T-helper 2 cell treated with Interferon-gamma antibody and Interleukin-4, amounts not matched to agents 5 μg/mL and 100 μg/mL, for 36 hours (primary cell): ENCODE measurements around the gene NINL.

ENCODE experiments used
- DNase-seq: peaks from one replicate; pipeline ENCODE4 v3.0.0; 2021; ENCODE audit warnings: low spot score
- H3K27ac Mint-ChIP-seq: one replicate; pipeline ENCODE4 v1.8.0; 2021; ENCODE audit warnings: mild to moderate bottlenecking, mixed read lengths
- H3K27me3 Mint-ChIP-seq: one replicate; pipeline ENCODE4 v1.8.0; 2021; ENCODE audit warnings: low read depth, mixed read lengths
- H3K36me3 Mint-ChIP-seq: one replicate; pipeline ENCODE4 v1.8.0; 2021; ENCODE audit warnings: low read depth, mixed read lengths
- H3K4me1 Mint-ChIP-seq: one replicate; pipeline ENCODE4 v1.8.0; 2021; ENCODE audit warnings: low read depth, mixed read lengths
- H3K4me3 Mint-ChIP-seq: one replicate; pipeline ENCODE4 v1.8.0; 2022; ENCODE audit warnings: mild to moderate bottlenecking, moderate library complexity, mixed read lengths
- H3K9me3 Mint-ChIP-seq: one replicate; pipeline ENCODE4 v1.8.0; 2021; ENCODE audit warnings: mixed read lengths

The NINL gene

DNA sequence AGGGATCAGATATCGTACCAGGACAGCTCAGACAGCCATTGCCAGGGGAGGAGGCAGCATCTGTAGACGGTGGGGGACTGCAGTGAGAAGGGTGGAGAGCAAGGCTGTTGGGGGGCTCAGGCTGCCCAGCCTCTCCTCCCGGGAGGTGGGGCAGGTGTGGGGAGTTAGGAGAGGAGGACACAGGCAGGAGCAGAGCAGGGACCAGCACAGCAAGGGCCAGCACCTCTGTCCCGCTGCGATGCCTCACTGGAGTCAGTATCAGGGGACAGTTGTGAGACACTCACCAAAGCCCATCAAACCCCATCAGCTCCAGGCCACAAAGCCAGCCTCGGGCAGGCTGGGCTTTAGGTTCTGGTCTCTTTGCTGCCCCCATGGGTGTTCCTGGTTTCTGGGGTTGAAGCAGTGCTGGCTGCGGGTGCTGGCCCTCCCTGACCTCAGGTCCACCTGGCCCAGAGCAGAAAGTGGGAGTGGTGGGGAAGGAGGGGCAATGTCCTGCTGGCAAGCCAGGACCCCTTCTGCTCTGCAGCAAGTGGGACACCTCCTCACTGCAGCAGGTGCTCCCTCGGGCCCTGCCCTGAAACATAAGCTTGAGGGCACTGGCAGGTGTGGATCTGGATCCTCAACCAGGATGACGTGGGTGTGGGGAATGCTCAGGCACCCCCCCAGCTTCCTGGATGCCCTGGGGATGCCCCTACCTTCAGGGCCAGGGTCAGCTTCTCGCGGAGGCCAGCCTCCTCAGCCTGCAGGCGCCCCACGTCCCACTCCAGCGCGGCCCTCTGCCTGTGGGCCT lies 94.5 kb downstream of the NINL start:
- Mint-ChIP-seq H3K36me3 (no peaks in the 10 kb centered on the region), H3K4me1 (peaks cover 5% of the 10 kb centered on the region), H3K27ac (no peak overlapping the region), H3K4me3 (no peak overlapping the region), H3K27me3 (no peaks in the 10 kb centered on the region), H3K9me3 (no peaks in the 10 kb centered on the region)
- no peak for DNase-seq

DNA sequence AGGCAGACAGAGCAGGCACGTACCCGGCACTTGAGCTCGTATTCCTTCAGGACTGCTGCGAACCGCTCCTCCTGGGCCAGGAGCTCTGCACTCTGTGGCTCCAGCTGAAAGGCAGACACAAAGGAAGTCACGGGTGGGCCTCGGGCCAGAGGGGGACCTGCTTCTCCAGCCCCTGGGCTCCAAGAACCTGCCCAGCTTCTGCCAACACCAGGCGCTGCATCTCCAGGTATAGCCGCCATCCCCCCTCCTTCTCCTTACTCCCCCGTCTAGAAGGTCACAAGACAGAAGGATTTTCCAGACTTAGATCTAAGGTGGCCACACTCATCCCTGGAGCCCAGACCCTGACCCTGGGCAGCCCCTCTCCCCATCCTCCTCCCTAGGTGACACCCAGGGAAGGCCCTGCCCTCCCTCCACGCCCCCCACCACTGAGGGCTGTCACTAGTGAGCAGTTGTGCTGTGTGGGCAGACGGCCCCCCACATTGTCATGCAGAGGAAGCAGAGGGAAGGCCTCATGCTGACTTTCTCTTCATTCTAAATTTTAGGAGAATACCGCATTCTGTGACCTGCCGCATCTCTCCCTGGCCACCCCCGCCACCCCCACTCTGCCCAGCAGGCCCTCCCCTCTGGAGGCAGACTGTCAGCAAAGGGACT lies 96.0 kb downstream of the NINL start:
- no peaks in the 10 kb centered on the region for H3K36me3 Mint-ChIP-seq
- no peak for DNase-seq
- H3K4me1 Mint-ChIP-seq: peaks cover 14% of the 10 kb centered on the region
- no peak overlapping the region for H3K4me3 Mint-ChIP-seq
- no peaks in the 10 kb centered on the region for H3K9me3 Mint-ChIP-seq
- H3K27ac Mint-ChIP-seq: no peak overlapping the region
- H3K27me3 Mint-ChIP-seq: no peaks in the 10 kb centered on the region

DNA sequence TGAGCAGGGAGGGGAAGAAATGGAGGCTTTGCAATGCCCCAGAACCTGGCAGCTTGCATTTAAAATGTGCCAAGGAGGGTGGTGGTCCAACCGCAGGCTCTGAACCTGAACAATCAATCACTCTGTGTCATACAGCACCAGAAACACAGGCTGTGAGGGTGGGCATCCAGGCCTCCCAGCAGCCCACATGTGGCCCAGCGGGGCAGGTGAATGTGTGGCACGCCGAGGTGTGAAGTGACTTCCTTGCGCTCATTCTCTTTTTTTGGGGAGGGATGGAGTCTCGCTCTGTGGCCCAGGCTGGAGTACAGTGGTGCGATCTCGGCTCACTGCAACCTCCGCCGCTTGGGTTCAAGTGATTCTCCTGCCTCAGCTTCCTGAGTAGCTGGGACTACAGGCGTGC lies 97.4 kb downstream of the NINL start:
- no peak overlapping the region for H3K4me3 Mint-ChIP-seq
- H3K4me1 Mint-ChIP-seq: peaks cover 14% of the 10 kb centered on the region
- no peaks in the 10 kb centered on the region for H3K36me3 Mint-ChIP-seq
- no peak for DNase-seq
- no peak overlapping the region for H3K27ac Mint-ChIP-seq
- no peaks in the 10 kb centered on the region for H3K9me3 Mint-ChIP-seq
- no peaks in the 10 kb centered on the region for H3K27me3 Mint-ChIP-seq

DNA sequence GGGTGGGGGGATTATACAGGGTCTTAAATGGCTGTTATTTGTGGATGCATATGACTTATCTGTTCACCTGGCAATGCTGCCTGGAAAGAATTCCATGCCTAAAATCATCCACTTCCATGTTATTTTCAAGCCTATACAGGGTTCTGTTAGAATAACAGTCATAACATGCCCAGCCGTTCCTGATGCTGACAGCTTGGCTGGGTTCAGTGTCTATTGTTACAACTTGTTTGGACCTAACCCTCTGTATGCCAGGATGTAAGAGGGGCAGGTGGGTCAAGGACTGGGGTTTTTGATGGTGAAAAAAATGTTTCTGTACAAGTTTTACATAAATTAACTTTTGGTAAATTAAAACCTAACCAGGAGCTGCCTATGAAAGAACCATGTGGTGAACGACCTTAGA lies 98.0 kb downstream of the NINL start:
- H3K36me3 Mint-ChIP-seq: no peaks in the 10 kb centered on the region
- no peak overlapping the region for H3K4me3 Mint-ChIP-seq
- H3K27me3 Mint-ChIP-seq: no peaks in the 10 kb centered on the region
- no peak overlapping the region for H3K27ac Mint-ChIP-seq
- no peak for DNase-seq
- H3K9me3 Mint-ChIP-seq: no peaks in the 10 kb centered on the region
- peaks cover 14% of the 10 kb centered on the region for H3K4me1 Mint-ChIP-seq

GRCh38 chr20:25486377-25486776 lies 99.0 kb downstream of the NINL start:
- Mint-ChIP-seq H3K4me3 (no peak overlapping the region), H3K27ac (no peak overlapping the region), H3K27me3 (no peaks in the 10 kb centered on the region), H3K36me3 (no peaks in the 10 kb centered on the region), H3K4me1 (peaks cover 14% of the 10 kb centered on the region), H3K9me3 (no peaks in the 10 kb centered on the region)
- DNase-seq: no peak

DNA sequence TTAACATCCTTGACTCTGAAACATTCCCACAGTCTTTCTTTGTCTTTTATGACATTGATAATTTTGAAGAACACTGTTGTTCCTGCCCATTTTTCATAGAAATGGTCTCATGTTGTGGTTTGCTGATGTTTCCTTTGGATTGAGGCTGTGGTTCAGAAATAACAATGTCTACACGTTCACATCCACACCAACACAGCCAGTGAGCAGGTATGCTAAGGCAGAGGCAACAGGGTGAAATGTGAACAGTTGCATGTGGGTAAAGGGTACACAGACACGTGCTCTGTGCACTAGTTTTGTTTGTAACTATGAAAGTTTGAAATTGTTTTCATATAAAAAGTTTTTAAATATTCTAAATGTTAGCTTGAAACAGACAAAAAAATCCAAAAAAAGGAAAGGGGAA lies 99.5 kb downstream of the NINL start:
- Mint-ChIP-seq H3K27ac (no peak overlapping the region), H3K27me3 (no peaks in the 10 kb centered on the region), H3K36me3 (no peaks in the 10 kb centered on the region), H3K9me3 (no peaks in the 10 kb centered on the region), H3K4me1 (peaks cover 14% of the 10 kb centered on the region), H3K4me3 (no peak overlapping the region)
- no peak for DNase-seq

DNA sequence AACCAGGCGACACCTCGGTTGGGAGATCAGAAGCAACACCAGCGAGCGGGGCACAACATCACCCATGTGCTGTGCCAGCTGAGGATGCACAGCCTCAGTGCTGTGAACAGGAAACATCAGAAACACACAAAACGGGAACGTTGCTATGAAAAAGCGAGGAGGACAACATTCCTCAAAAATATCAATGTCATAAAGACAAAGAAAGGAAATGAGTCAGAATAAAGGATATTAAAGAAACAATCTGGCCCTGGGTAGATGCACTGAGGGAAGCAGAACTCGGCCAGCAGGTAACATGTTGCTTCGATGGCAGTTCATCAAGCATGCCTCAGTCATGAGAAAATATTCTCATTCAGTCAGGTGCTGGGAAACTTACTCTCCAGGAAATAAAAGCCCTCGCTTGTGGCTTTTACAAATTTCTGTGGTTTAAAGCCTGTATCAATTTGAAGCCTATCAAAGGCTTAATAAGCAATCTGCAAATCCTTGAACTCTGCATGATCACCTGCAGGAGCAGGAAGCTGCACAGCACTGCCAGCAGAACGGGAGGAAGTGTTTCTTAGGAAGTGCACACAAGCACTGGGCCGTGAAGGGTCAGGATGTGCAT lies 100.3 kb downstream of the NINL start:
- no peaks in the 10 kb centered on the region for H3K9me3 Mint-ChIP-seq
- no peaks in the 10 kb centered on the region for H3K27me3 Mint-ChIP-seq
- no peak overlapping the region for H3K4me3 Mint-ChIP-seq
- no peak for DNase-seq
- peaks cover 14% of the 10 kb centered on the region for H3K4me1 Mint-ChIP-seq
- H3K27ac Mint-ChIP-seq: peak overlapping the region; percentile 3
- H3K36me3 Mint-ChIP-seq: no peaks in the 10 kb centered on the region

- H3K27ac Mint-ChIP-seq: peak overlapping the region; percentile 3
Observed at GRCh38 chr20:25484224-25484846, 101.0 kb downstream of the NINL start.

GRCh38 chr20:25483431-25484132 lies 101.7 kb downstream of the NINL start:
- H3K4me1 Mint-ChIP-seq: peaks cover 14% of the 10 kb centered on the region
- no peak overlapping the region for H3K4me3 Mint-ChIP-seq
- H3K27ac Mint-ChIP-seq: no peak overlapping the region
- no peak for DNase-seq
- H3K27me3 Mint-ChIP-seq: no peaks in the 10 kb centered on the region
- no peaks in the 10 kb centered on the region for H3K9me3 Mint-ChIP-seq
- no peaks in the 10 kb centered on the region for H3K36me3 Mint-ChIP-seq

More at GRCh38 chr20:25484224-25484846, 101.0 kb downstream of the NINL start:
- Mint-ChIP-seq H3K4me1 (peaks cover 14% of the 10 kb centered on the region), H3K9me3 (no peaks in the 10 kb centered on the region), H3K36me3 (no peaks in the 10 kb centered on the region), H3K4me3 (no peak overlapping the region), H3K27me3 (no peaks in the 10 kb centered on the region)
- no peak for DNase-seq

- H3K9me3 Mint-ChIP-seq: no peaks in the 10 kb centered on the region
- H3K4me1 Mint-ChIP-seq: peaks cover 14% of the 10 kb centered on the region
- no peak for DNase-seq
- no peak overlapping the region for H3K4me3 Mint-ChIP-seq
- H3K27ac Mint-ChIP-seq: no peak overlapping the region
- no peaks in the 10 kb centered on the region for H3K27me3 Mint-ChIP-seq
- H3K36me3 Mint-ChIP-seq: no peaks in the 10 kb centered on the region
Observed at GRCh38 chr20:25481918-25482253, 103.4 kb downstream of the NINL start.

- H3K27ac Mint-ChIP-seq: no peak overlapping the region
- peaks cover 12% of the 10 kb centered on the region for H3K4me1 Mint-ChIP-seq
- H3K36me3 Mint-ChIP-seq: no peaks in the 10 kb centered on the region
- no peak for DNase-seq
- no peaks in the 10 kb centered on the region for H3K9me3 Mint-ChIP-seq
- no peak overlapping the region for H3K4me3 Mint-ChIP-seq
- H3K27me3 Mint-ChIP-seq: no peaks in the 10 kb centered on the region
Observed at GRCh38 chr20:25481235-25481917, 104.0 kb downstream of the NINL start.

- H3K9me3 Mint-ChIP-seq: no peaks in the 10 kb centered on the region
Observed at GRCh38 chr20:25480797-25481196, 104.5 kb downstream of the NINL start.

DNA sequence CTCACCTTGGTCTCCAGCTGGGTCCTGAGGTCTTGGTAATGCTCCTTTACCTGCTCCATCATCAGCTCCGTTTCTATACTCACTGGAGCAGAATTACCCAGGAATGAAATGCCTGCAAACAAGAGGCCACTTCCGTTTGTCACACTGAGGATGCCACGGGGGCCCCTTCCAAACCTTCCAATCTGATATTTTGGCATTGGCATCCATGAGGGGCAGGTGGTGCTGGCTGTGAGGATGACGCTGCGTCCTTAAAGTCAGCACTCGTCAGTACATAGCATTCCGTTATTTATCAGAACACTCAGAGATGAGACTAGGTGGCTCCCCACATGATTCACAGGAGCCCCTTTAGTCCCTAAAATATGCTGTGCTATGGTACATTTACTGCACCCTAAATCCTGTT lies 105.2 kb downstream of the NINL start:
- Mint-ChIP-seq H3K36me3 (no peaks in the 10 kb centered on the region), H3K4me3 (no peak overlapping the region), H3K27ac (no peak overlapping the region), H3K27me3 (no peaks in the 10 kb centered on the region), H3K9me3 (no peaks in the 10 kb centered on the region), H3K4me1 (peaks cover 7% of the 10 kb centered on the region)
- DNase-seq: no peak

More at GRCh38 chr20:25480797-25481196, 104.5 kb downstream of the NINL start:
- Mint-ChIP-seq H3K4me1 (peaks cover 9% of the 10 kb centered on the region), H3K36me3 (no peaks in the 10 kb centered on the region), H3K4me3 (no peak overlapping the region), H3K27me3 (no peaks in the 10 kb centered on the region), H3K27ac (no peak overlapping the region)
- DNase-seq: no peak
